ENCODE measurements around the gene SPECC1.
"Not testable (repeated sequence)": the region's sequence is repeated elsewhere in the genome, so short reads cannot be mapped to it uniquely, and the experiment has no call there.

SPECC1 gene

GRCh38 chr17:20165516-20165915 lies 156.4 kb downstream of the SPECC1 start:
- H3K36me3 ChIP-seq (ENCODE audit: control insufficient read depth, insufficient read depth, low read length); H3K4me3 ChIP-seq (ENCODE audit: insufficient read depth, low read depth, low read length, poor library complexity, severe bottlenecking); DNase-seq; H3K9me3 ChIP-seq (ENCODE audit: control insufficient read depth, low read length); H3K27ac ChIP-seq (ENCODE audit: insufficient read depth, low read length, poor library complexity, severe bottlenecking); H3K27me3 ChIP-seq (replicated peaks; ENCODE audit: control insufficient read depth, insufficient read depth, low read length, poor library complexity, severe bottlenecking); H3K4me1 ChIP-seq (ENCODE audit: control insufficient read depth, insufficient read depth, low read length, poor library complexity, severe bottlenecking): not testable (repeated sequence)

DNA sequence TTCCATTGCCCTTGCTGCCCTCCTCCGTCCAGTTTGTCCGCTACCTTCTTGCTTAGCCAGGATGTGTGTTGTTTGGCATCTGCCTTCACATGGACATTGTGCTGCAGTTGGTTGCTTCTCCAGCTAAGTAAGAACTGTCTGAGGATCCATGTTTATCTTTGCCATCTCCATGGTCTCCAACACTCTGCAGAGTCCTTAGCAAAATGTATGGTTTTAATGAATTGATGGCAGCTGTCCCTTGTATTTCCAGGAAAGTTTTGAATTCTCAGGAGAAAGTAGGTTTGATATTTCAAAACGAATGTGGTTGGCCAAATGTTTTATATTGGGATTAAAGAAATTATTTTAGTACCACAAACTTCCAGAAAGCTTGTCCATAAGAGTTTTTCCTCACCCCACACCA lies 160.9 kb downstream of the SPECC1 start:
- Histone ChIP-seq H3K36me3 (ENCODE audit: control insufficient read depth, insufficient read depth, low read length) (no peaks in the 10 kb centered on the region), H3K27me3 (replicated peaks; ENCODE audit: control insufficient read depth, insufficient read depth, low read length, poor library complexity, severe bottlenecking) (no peaks in the 10 kb centered on the region), H3K9me3 (ENCODE audit: control insufficient read depth, low read length) (no peaks in the 10 kb centered on the region), H3K27ac (ENCODE audit: insufficient read depth, low read length, poor library complexity, severe bottlenecking) (no peak overlapping the region), H3K4me1 (ENCODE audit: control insufficient read depth, insufficient read depth, low read length, poor library complexity, severe bottlenecking) (no peaks in the 10 kb centered on the region), H3K4me3 (ENCODE audit: insufficient read depth, low read depth, low read length, poor library complexity, severe bottlenecking) (no peak overlapping the region)
- no peak for DNase-seq

- H3K4me1 ChIP-seq (ENCODE audit: control insufficient read depth, insufficient read depth, low read length, poor library complexity, severe bottlenecking): no peaks in the 10 kb centered on the region
- DNase-seq: no peak
Observed at GRCh38 chr17:20171741-20172365, 162.7 kb downstream of the SPECC1 start.

GRCh38 chr17:20172376-20172775 lies 163.2 kb downstream of the SPECC1 start:
- no peak overlapping the region for H3K4me3 ChIP-seq (ENCODE audit: insufficient read depth, low read depth, low read length, poor library complexity, severe bottlenecking)
- no peaks in the 10 kb centered on the region for H3K27me3 ChIP-seq (replicated peaks; ENCODE audit: control insufficient read depth, insufficient read depth, low read length, poor library complexity, severe bottlenecking)
- no peak for DNase-seq
- no peaks in the 10 kb centered on the region for H3K36me3 ChIP-seq (ENCODE audit: control insufficient read depth, insufficient read depth, low read length)
- no peak overlapping the region for H3K27ac ChIP-seq (ENCODE audit: insufficient read depth, low read length, poor library complexity, severe bottlenecking)
- no peaks in the 10 kb centered on the region for H3K4me1 ChIP-seq (ENCODE audit: control insufficient read depth, insufficient read depth, low read length, poor library complexity, severe bottlenecking)
- H3K9me3 ChIP-seq (ENCODE audit: control insufficient read depth, low read length): no peaks in the 10 kb centered on the region

More at GRCh38 chr17:20171741-20172365, 162.7 kb downstream of the SPECC1 start:
- Histone ChIP-seq H3K27me3 (replicated peaks; ENCODE audit: control insufficient read depth, insufficient read depth, low read length, poor library complexity, severe bottlenecking) (no peaks in the 10 kb centered on the region), H3K36me3 (ENCODE audit: control insufficient read depth, insufficient read depth, low read length) (no peaks in the 10 kb centered on the region), H3K9me3 (ENCODE audit: control insufficient read depth, low read length) (no peaks in the 10 kb centered on the region), H3K4me3 (ENCODE audit: insufficient read depth, low read depth, low read length, poor library complexity, severe bottlenecking) (no peak overlapping the region), H3K27ac (ENCODE audit: insufficient read depth, low read length, poor library complexity, severe bottlenecking) (no peak overlapping the region)

- no peak overlapping the region for H3K4me3 ChIP-seq (ENCODE audit: insufficient read depth, low read depth, low read length, poor library complexity, severe bottlenecking)
- no peak for DNase-seq
- H3K27me3 ChIP-seq (replicated peaks; ENCODE audit: control insufficient read depth, insufficient read depth, low read length, poor library complexity, severe bottlenecking): no peaks in the 10 kb centered on the region
- no peak overlapping the region for H3K27ac ChIP-seq (ENCODE audit: insufficient read depth, low read length, poor library complexity, severe bottlenecking)
- H3K36me3 ChIP-seq (ENCODE audit: control insufficient read depth, insufficient read depth, low read length): no peaks in the 10 kb centered on the region
- H3K9me3 ChIP-seq (ENCODE audit: control insufficient read depth, low read length): no peaks in the 10 kb centered on the region
- no peaks in the 10 kb centered on the region for H3K4me1 ChIP-seq (ENCODE audit: control insufficient read depth, insufficient read depth, low read length, poor library complexity, severe bottlenecking)
Observed at GRCh38 chr17:20173091-20173490, 163.9 kb downstream of the SPECC1 start.

GRCh38 chr17:20174588-20175265 lies 165.6 kb downstream of the SPECC1 start:
- no peak overlapping the region for H3K27ac ChIP-seq (ENCODE audit: insufficient read depth, low read length, poor library complexity, severe bottlenecking)

DNA sequence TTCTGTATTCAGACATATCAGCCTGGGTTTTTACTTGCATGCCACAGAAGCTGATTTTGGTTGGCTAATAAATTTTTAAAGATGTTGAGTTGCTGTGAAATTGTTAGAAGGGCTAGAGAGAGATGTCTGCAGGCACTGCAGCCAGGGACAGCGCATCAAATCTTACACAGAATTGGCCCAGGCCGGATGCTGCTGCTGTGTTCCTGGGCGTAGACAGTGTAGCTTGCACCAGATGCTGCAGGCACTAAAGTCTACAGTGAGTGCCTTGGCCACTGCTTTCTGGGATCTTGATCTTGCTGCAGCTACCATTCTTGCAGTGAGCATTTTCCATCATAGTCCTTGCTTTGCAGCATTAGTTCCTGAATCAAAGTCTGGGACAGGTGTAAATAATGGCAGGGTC lies 169.9 kb downstream of the SPECC1 start:
- Histone ChIP-seq H3K4me1 (ENCODE audit: control insufficient read depth, insufficient read depth, low read length, poor library complexity, severe bottlenecking) (no peaks in the 10 kb centered on the region), H3K27ac (ENCODE audit: insufficient read depth, low read length, poor library complexity, severe bottlenecking) (no peak overlapping the region), H3K9me3 (ENCODE audit: control insufficient read depth, low read length) (no peaks in the 10 kb centered on the region), H3K27me3 (replicated peaks; ENCODE audit: control insufficient read depth, insufficient read depth, low read length, poor library complexity, severe bottlenecking) (no peaks in the 10 kb centered on the region), H3K4me3 (ENCODE audit: insufficient read depth, low read depth, low read length, poor library complexity, severe bottlenecking) (no peak overlapping the region), H3K36me3 (ENCODE audit: control insufficient read depth, insufficient read depth, low read length) (no peaks in the 10 kb centered on the region)
- no peak for DNase-seq

More at GRCh38 chr17:20174588-20175265, 165.6 kb downstream of the SPECC1 start:
- no peaks in the 10 kb centered on the region for H3K9me3 ChIP-seq (ENCODE audit: control insufficient read depth, low read length)
- H3K36me3 ChIP-seq (ENCODE audit: control insufficient read depth, insufficient read depth, low read length): no peaks in the 10 kb centered on the region
- no peaks in the 10 kb centered on the region for H3K4me1 ChIP-seq (ENCODE audit: control insufficient read depth, insufficient read depth, low read length, poor library complexity, severe bottlenecking)
- H3K27me3 ChIP-seq (replicated peaks; ENCODE audit: control insufficient read depth, insufficient read depth, low read length, poor library complexity, severe bottlenecking): no peaks in the 10 kb centered on the region
- DNase-seq: no peak
- H3K4me3 ChIP-seq (ENCODE audit: insufficient read depth, low read depth, low read length, poor library complexity, severe bottlenecking): no peak overlapping the region

GRCh38 chr17:20180661-20181060 lies 171.5 kb downstream of the SPECC1 start:
- H3K36me3 ChIP-seq (ENCODE audit: control insufficient read depth, insufficient read depth, low read length): no peaks in the 10 kb centered on the region

GRCh38 chr17:20184181-20184580 lies 175.0 kb downstream of the SPECC1 start:
- Histone ChIP-seq H3K9me3 (ENCODE audit: control insufficient read depth, low read length) (no peaks in the 10 kb centered on the region), H3K36me3 (ENCODE audit: control insufficient read depth, insufficient read depth, low read length) (no peaks in the 10 kb centered on the region), H3K27ac (ENCODE audit: insufficient read depth, low read length, poor library complexity, severe bottlenecking) (no peak overlapping the region), H3K4me3 (ENCODE audit: insufficient read depth, low read depth, low read length, poor library complexity, severe bottlenecking) (no peak overlapping the region), H3K27me3 (replicated peaks; ENCODE audit: control insufficient read depth, insufficient read depth, low read length, poor library complexity, severe bottlenecking) (no peaks in the 10 kb centered on the region), H3K4me1 (ENCODE audit: control insufficient read depth, insufficient read depth, low read length, poor library complexity, severe bottlenecking) (no peaks in the 10 kb centered on the region)
- DNase-seq: no peak

More at GRCh38 chr17:20180661-20181060, 171.5 kb downstream of the SPECC1 start:
- no peaks in the 10 kb centered on the region for H3K9me3 ChIP-seq (ENCODE audit: control insufficient read depth, low read length)
- no peaks in the 10 kb centered on the region for H3K27me3 ChIP-seq (replicated peaks; ENCODE audit: control insufficient read depth, insufficient read depth, low read length, poor library complexity, severe bottlenecking)
- no peaks in the 10 kb centered on the region for H3K4me1 ChIP-seq (ENCODE audit: control insufficient read depth, insufficient read depth, low read length, poor library complexity, severe bottlenecking)
- H3K27ac ChIP-seq (ENCODE audit: insufficient read depth, low read length, poor library complexity, severe bottlenecking): no peak overlapping the region
- no peak for DNase-seq
- no peak overlapping the region for H3K4me3 ChIP-seq (ENCODE audit: insufficient read depth, low read depth, low read length, poor library complexity, severe bottlenecking)

DNA sequence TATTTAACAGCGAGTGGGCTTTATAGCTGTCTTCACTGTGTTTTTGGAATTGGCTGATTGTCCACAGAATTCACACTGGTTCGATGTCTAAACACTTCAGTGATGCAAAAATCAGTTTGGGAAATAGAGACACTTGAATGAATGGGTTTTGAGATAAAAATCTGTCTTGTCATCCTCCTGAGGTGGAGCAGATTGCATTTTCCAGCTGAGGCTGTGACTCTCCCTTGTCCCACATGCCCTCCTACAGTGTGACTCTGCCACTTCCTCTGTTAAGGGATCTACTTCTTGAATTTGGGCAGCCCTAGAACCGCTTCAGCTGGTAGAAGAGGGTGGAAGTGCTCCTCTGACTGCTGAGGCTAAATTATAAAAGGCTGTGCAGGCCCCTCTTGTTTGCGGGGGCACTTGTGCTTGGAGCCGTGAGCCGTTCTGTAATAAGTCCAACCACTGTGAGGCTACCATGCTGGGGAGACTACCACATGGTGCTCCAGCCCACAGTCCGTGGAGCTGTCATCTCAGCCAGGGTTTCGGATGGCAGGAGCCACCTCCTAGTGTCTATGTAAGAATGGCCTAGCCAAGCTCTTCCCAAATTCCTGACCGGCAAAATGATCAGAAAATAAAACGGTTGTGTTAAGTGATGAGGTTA lies 175.9 kb downstream of the SPECC1 start:
- H3K9me3 ChIP-seq (ENCODE audit: control insufficient read depth, low read length): no peaks in the 10 kb centered on the region

More for the DNA sequence above, 175.9 kb downstream of the SPECC1 start:
- Histone ChIP-seq H3K4me3 (ENCODE audit: insufficient read depth, low read depth, low read length, poor library complexity, severe bottlenecking) (no peak overlapping the region), H3K36me3 (ENCODE audit: control insufficient read depth, insufficient read depth, low read length) (no peaks in the 10 kb centered on the region), H3K27me3 (replicated peaks; ENCODE audit: control insufficient read depth, insufficient read depth, low read length, poor library complexity, severe bottlenecking) (no peaks in the 10 kb centered on the region), H3K4me1 (ENCODE audit: control insufficient read depth, insufficient read depth, low read length, poor library complexity, severe bottlenecking) (no peaks in the 10 kb centered on the region), H3K27ac (ENCODE audit: insufficient read depth, low read length, poor library complexity, severe bottlenecking) (no peak overlapping the region)
- no peak for DNase-seq
